BJ (cell line): ENCODE measurements around the gene SLC26A11. TPM values are rescaled to one million over a fixed set of nuclear protein-coding genes. Genes with fewer than 3 reads are reported as not detected.

ENCODE experiments used
- CTCF ChIA-PET: fragments of 350-600 bp; formaldehyde crosslinking; extraction: SDS; loops from one replicate; lab custom pipeline; 2021; ENCODE audit warnings: antibody characterized with exemption, inconsistent platforms; lab: Yijun Ruan, JAX
- POLR2A ChIA-PET: fragments of 300-600 bp; sonication (Branson Sonifier 250); formaldehyde crosslinking; extraction: SDS; loops from one replicate; lab custom pipeline; 2021; ENCODE audit warnings: antibody characterized with exemption; lab: Charles Lee
- DNase-seq: peaks from one replicate; pipeline ENCODE4 v3.0.0-alpha.2; 2011; ENCODE audit warnings: low read depth
- H3K27me3 ChIP-seq: 2 replicates; pipeline ENCODE4 v1.6.0; 2011; ENCODE audit warnings: low read length; ENCODE audit not compliant: control insufficient read depth, insufficient read depth
- H3K36me3 ChIP-seq: 2 replicates; pipeline ENCODE4 v1.5.1; 2011; ENCODE audit warnings: low read length; ENCODE audit not compliant: control insufficient read depth, insufficient read depth
- H3K4me3 ChIP-seq: 2 replicates; pipeline ENCODE4 v1.5.1; 2011; ENCODE audit warnings: low read depth, mild to moderate bottlenecking, control low read depth, low read length
- CTCF ChIP-seq: IDR thresholded peaks from 2 replicates; pipeline ENCODE4 v1.5.1; 2011; ENCODE audit warnings: low read depth, mild to moderate bottlenecking, control low read depth, inconsistent platforms, low read length, moderate library complexity; ENCODE audit not compliant: insufficient read depth
- polyA plus RNA-seq: library from polyadenylated mRNA; depleted of rRNA; stranded (reverse); fragments of >200 nt; gene quantifications from 2 replicates; pipeline ENCODE4 v1.2.3, GENCODE V29; 2011

The SLC26A11 gene
- polyA plus RNA-seq, 1 experiment: 17.1 TPM

GRCh38 chr17:80183581-80184422 lies 36.4 kb upstream of the SLC26A11 start:
- TF ChIP-seq CTCF: no peak
- Histone ChIP-seq H3K27me3 (peaks cover 6% of the 10 kb centered on the region), H3K36me3 (no peaks in the 10 kb centered on the region), H3K4me3 (no peak overlapping the region)
- CTCF ChIA-PET: interaction anchor here (9.8 kb wide), 1 partner anchor 13 kb away, joined by 44 read pairs; no protein-coding TSS in a partner anchor
- no peak for DNase-seq
- POLR2A ChIA-PET: no interaction called here

- CTCF ChIA-PET: interaction anchor here (9.8 kb wide), 1 partner anchor 12 kb away, joined by 44 read pairs; no protein-coding TSS in a partner anchor
- no peak for TF ChIP-seq CTCF
- POLR2A ChIA-PET: no interaction called here
- Histone ChIP-seq H3K36me3 (no peaks in the 10 kb centered on the region), H3K4me3 (no peak overlapping the region), H3K27me3 (peaks cover 6% of the 10 kb centered on the region)
- no peak for DNase-seq
These were observed 35.9 kb upstream of the SLC26A11 start for GRCh38 chr17:80184423-80184714.

- TF ChIP-seq CTCF: no peak
- H3K27me3 ChIP-seq: peaks cover 2% of the 10 kb centered on the region
- H3K36me3 ChIP-seq: no peaks in the 10 kb centered on the region
- H3K4me3 ChIP-seq: no peak overlapping the region
- ChIA-PET POLR2A (no interaction called here), CTCF (no interaction called here)
- no peak for DNase-seq
These were observed 34.3 kb upstream of the SLC26A11 start for GRCh38 chr17:80185968-80186367.

- H3K36me3 ChIP-seq: no peaks in the 10 kb centered on the region
- H3K4me3 ChIP-seq: no peak overlapping the region
- peaks cover 2% of the 10 kb centered on the region for H3K27me3 ChIP-seq
- POLR2A ChIA-PET: no interaction called here
- DNase-seq: no peak
- no peak for TF ChIP-seq CTCF
- CTCF ChIA-PET: interaction anchor here (0.6 to 2.1 kb wide), 5 partner anchors 8 to 180 kb away, joined by 3 to 8 read pairs (median 4); no protein-coding TSS in a partner anchor
These were observed 33.1 kb upstream of the SLC26A11 start for GRCh38 chr17:80187090-80187489.

- DNase-seq: no peak
- ChIA-PET CTCF (interaction anchor here (1.1 to 2.1 kb wide), 4 partner anchors 8 to 105 kb away, joined by 3 to 8 read pairs (median 4); no protein-coding TSS in a partner anchor), POLR2A (no interaction called here)
- Histone ChIP-seq H3K4me3 (no peak overlapping the region), H3K36me3 (no peaks in the 10 kb centered on the region), H3K27me3 (peaks cover 5% of the 10 kb centered on the region)
- no peak for TF ChIP-seq CTCF
These were observed 32.7 kb upstream of the SLC26A11 start for GRCh38 chr17:80187515-80187941.
